MM.1S (cell line): ENCODE measurements around the gene PLCG2.

ENCODE experiments used
- DNase-seq: peaks from one replicate; pipeline ENCODE4 v3.0.0-alpha.2; 2015
- H2AFZ ChIP-seq: fragments of 300-600 bp; sonication (generic); 2 replicates; pipeline ENCODE4 v1.6.0; 2016; ENCODE audit warnings: antibody characterized with exemption, low read length
- H3F3A ChIP-seq: fragments of 300-600 bp; sonication (generic); 2 replicates; pipeline ENCODE4 v1.6.1; 2016; ENCODE audit warnings: mild to moderate bottlenecking, antibody characterized with exemption, low read length, moderate library complexity, mixed read lengths; ENCODE audit not compliant: insufficient read depth
- H3K27ac ChIP-seq: fragments of 300-600 bp; sonication (generic); 2 replicates; pipeline ENCODE4 v1.5.1; 2016; ENCODE audit warnings: mild to moderate bottlenecking, low read length
- H3K27me3 ChIP-seq: fragments of 300-600 bp; sonication (generic); replicated peaks from 2 replicates; pipeline ENCODE4 v1.6.0; 2016; ENCODE audit warnings: low read length; ENCODE audit not compliant: insufficient read depth
- H3K36me3 ChIP-seq: fragments of 300-600 bp; sonication (generic); replicated peaks from 2 replicates; pipeline ENCODE4 v1.6.1; 2016; ENCODE audit warnings: mild to moderate bottlenecking, low read length, mixed read lengths; ENCODE audit not compliant: insufficient read depth
- H3K4me1 ChIP-seq: fragments of 300-600 bp; sonication (generic); 2 replicates; pipeline ENCODE4 v1.6.1; 2016; ENCODE audit warnings: low read length, mixed read lengths
- H3K4me2 ChIP-seq: fragments of 300-600 bp; sonication (generic); 2 replicates; pipeline ENCODE4 v1.6.0; 2016; ENCODE audit warnings: low read depth, low read length
- H3K4me3 ChIP-seq: fragments of 300-600 bp; sonication (generic); 2 replicates; pipeline ENCODE4 v1.5.1; 2016; ENCODE audit warnings: low read length, mixed read lengths
- H3K79me2 ChIP-seq: fragments of 300-600 bp; sonication (generic); 2 replicates; pipeline ENCODE4 v1.6.1; 2016; ENCODE audit warnings: mixed run types, low read length, mixed read lengths
- H3K9ac ChIP-seq: fragments of 300-600 bp; sonication (generic); 2 replicates; pipeline ENCODE4 v1.6.1; 2016; ENCODE audit warnings: low read length, mixed read lengths
- H3K9me2 ChIP-seq: fragments of 300-600 bp; sonication (generic); replicated peaks from 2 replicates; pipeline ENCODE4 v1.6.1; 2016; ENCODE audit warnings: mild to moderate bottlenecking, low read length, mixed read lengths; ENCODE audit not compliant: insufficient read depth
- H3K9me3 ChIP-seq: fragments of 300-600 bp; sonication (generic); replicated peaks from 2 replicates; pipeline ENCODE4 v1.6.1; 2016; ENCODE audit warnings: mild to moderate bottlenecking, low read length, mixed read lengths; ENCODE audit not compliant: insufficient read depth
- H4K20me1 ChIP-seq: fragments of 300-600 bp; sonication (generic); 2 replicates; pipeline ENCODE4 v1.6.1; 2016; ENCODE audit warnings: mild to moderate bottlenecking, low read length, moderate library complexity, mixed read lengths; ENCODE audit not compliant: insufficient read depth
- CTCF ChIP-seq: fragments of 300-600 bp; sonication (generic); IDR thresholded peaks from 2 replicates; pipeline ENCODE4 v1.5.1; 2016; ENCODE audit warnings: antibody characterized with exemption, low read length, mixed read lengths
- EZH2 ChIP-seq: fragments of 300-600 bp; sonication (generic); optimal IDR thresholded peaks from 2 replicates; pipeline ENCODE3; 2017; ENCODE audit warnings: low read depth, mild to moderate bottlenecking, antibody characterized with exemption, low read length, mixed read lengths
- EZH2phosphoT487 ChIP-seq: fragments of 300-600 bp; sonication (generic); IDR thresholded peaks from 2 replicates; pipeline ENCODE4 v1.6.1; 2018; ENCODE audit warnings: antibody characterized with exemption, low read length

PLCG2 gene

GRCh38 chr16:81913222-81913621, 134.1 kb downstream of the PLCG2 start:
- TF ChIP-seq EZH2, result no peak
- no peak for TF ChIP-seq EZH2phosphoT487
- no peak for TF ChIP-seq CTCF
- Histone ChIP-seq H3K27ac (no peak overlapping the region), H3K9me3 (no peaks in the 10 kb centered on the region), H3K4me2 (no peak overlapping the region), H3K4me3 (no peak overlapping the region), H3K79me2 (no peaks in the 10 kb centered on the region), H2AFZ (no peak overlapping the region), H3K27me3 (no peaks in the 10 kb centered on the region), H4K20me1 (no peaks in the 10 kb centered on the region), H3K9me2 (no peaks in the 10 kb centered on the region), H3K36me3 (no peaks in the 10 kb centered on the region), H3K4me1 (no peaks in the 10 kb centered on the region), H3K9ac (no peak overlapping the region), H3F3A (no peaks in the 10 kb centered on the region)
- DNase-seq, result no peak

DNA sequence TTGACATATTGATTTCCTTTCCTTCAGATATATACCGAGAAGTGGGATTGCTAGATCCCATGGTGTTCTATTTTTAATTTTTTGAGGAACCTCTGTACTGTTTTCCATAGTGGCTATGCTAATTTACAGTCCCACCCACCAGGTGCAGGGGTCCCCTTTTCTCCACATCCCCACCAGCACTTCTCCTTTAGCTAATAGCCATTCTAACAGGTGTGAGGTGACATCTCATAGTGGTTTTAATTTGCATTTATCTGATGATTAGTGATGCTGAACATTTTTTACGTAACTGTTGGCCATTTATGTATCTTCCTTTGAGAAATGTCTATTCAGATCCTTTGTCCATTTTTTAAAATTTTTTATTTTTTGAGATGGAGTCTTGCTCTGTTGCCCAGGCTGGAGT, 138.3 kb downstream of the PLCG2 start:
- Histone ChIP-seq H3K36me3 (no peaks in the 10 kb centered on the region), H3K27ac (no peak overlapping the region), H4K20me1 (no peaks in the 10 kb centered on the region), H3K9me2 (no peaks in the 10 kb centered on the region), H3K27me3 (no peaks in the 10 kb centered on the region), H3K9ac (no peak overlapping the region), H3K4me3 (no peak overlapping the region), H3K9me3 (no peaks in the 10 kb centered on the region), H2AFZ (no peak overlapping the region), H3K79me2 (no peaks in the 10 kb centered on the region), H3K4me2 (no peak overlapping the region), H3K4me1 (no peaks in the 10 kb centered on the region), H3F3A (no peaks in the 10 kb centered on the region)
- no peak for TF ChIP-seq CTCF
- no peak for TF ChIP-seq EZH2
- TF ChIP-seq EZH2phosphoT487, result no peak
- DNase-seq, result no peak

GRCh38 chr16:81918927-81919326, 139.8 kb downstream of the PLCG2 start:
- Histone ChIP-seq H3K9ac (no peak overlapping the region), H3K27me3 (no peaks in the 10 kb centered on the region), H3K4me2 (no peak overlapping the region), H3K4me3 (no peak overlapping the region), H4K20me1 (no peaks in the 10 kb centered on the region), H3K79me2 (no peaks in the 10 kb centered on the region), H3K4me1 (no peaks in the 10 kb centered on the region), H3F3A (no peaks in the 10 kb centered on the region), H3K9me2 (no peaks in the 10 kb centered on the region), H3K9me3 (no peaks in the 10 kb centered on the region), H3K36me3 (no peaks in the 10 kb centered on the region), H2AFZ (no peak overlapping the region), H3K27ac (no peak overlapping the region)
- TF ChIP-seq EZH2phosphoT487, result no peak
- TF ChIP-seq EZH2, result no peak
- no peak for TF ChIP-seq CTCF
- no peak for DNase-seq
